Epithelial cell of esophagus (primary cell): ENCODE results near the gene LMBRD1.

ENCODE experiments used
- DNase-seq: peaks from one replicate; pipeline ENCODE4 v3.0.0; 2010; ENCODE audit warnings: low read depth
- H3K4me3 ChIP-seq: 2 replicates; pipeline ENCODE4 v1.5.1; 2011; ENCODE audit warnings: mild to moderate bottlenecking, low read length, control low read depth
- TF ChIP-seq, protein P1 (sequence below): IDR thresholded peaks from 2 replicates; pipeline ENCODE4 v1.5.1; 2011; ENCODE audit warnings: low read depth, mild to moderate bottlenecking, low read length, control low read depth, inconsistent platforms; ENCODE audit not compliant: insufficient read depth; ENCODE audit errors: missing control alignments

LMBRD1 gene

DNA sequence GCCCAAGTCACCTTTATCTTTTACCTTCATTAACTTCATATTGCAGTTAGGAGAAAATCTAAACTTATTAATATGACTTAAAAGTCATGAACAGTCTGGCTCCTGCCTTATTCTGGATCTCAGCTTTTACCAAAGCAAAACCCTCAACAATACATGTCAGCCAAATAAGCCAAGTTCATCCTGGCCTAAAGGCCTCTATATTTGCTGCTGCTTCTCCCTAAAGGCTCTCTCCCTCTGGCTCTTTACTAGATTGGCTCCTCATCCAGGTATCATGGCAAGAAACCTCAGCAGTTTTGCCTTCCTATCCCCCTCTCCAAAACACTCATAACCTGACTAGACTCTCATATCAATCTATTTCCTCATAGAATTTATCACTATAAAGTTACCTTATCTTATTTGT, 11.1 kb downstream of the LMBRD1 start:
- no peak overlapping the region for H3K4me3 ChIP-seq
- TF ChIP-seq, protein P1, sequence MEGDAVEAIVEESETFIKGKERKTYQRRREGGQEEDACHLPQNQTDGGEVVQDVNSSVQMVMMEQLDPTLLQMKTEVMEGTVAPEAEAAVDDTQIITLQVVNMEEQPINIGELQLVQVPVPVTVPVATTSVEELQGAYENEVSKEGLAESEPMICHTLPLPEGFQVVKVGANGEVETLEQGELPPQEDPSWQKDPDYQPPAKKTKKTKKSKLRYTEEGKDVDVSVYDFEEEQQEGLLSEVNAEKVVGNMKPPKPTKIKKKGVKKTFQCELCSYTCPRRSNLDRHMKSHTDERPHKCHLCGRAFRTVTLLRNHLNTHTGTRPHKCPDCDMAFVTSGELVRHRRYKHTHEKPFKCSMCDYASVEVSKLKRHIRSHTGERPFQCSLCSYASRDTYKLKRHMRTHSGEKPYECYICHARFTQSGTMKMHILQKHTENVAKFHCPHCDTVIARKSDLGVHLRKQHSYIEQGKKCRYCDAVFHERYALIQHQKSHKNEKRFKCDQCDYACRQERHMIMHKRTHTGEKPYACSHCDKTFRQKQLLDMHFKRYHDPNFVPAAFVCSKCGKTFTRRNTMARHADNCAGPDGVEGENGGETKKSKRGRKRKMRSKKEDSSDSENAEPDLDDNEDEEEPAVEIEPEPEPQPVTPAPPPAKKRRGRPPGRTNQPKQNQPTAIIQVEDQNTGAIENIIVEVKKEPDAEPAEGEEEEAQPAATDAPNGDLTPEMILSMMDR = no peak
- DNase-seq = no peak

DNA sequence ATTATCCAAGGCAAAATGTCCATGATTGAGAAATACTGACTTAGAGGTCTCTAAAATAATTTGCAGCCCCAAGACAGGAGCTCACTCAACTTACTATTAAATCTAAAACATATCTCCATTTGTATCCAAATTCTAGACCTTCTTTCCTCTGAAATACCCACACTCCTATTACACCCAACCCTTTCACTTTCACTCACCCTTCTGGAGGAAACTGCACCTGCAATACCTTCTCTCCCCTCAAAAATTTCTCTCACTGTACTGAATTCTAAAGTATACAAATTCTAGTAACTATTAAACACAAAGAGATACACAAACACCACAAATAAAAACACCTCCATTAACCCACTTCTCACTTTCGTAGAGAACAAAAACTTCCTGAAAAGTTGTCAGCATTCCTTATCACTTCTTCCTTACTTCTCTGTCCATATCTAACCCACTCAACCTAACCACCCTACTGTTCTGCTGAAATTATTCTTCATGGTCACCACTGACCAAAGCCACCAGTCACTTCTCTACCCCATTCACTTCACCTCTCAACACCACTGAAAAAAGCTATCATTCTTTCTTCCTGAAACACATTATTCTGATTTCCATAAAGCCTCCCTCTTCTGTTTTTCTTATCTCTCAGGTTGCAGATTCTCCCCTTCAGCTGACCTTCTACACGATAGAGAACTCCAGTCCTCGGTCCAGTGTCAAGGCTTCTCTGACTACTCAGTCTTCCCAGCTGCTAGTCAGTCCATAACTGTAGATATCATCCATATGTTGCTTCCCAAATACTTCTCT, 12.0 kb downstream of the LMBRD1 start:
- H3K4me3 ChIP-seq = no peak overlapping the region
- no peak for DNase-seq
- TF ChIP-seq, protein P1 = no peak

DNA sequence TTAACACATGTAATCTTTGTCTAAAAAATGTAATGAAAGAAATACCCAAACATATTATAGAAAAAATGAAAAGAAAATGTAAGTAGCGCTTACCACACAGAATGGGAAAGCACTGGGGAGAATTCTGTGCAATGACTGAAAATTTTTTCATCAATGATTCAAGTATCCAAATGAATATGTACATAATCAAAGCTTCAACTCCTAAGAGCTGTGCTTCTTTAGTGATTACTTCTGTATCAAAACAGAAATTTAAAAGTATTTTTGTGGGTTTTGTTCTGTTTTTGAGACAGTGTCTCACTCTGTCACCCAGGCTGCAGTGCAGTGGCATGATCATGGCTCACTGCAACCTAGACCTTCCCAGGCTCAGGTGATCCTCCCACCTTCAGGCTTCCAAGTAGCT, 13.7 kb downstream of the LMBRD1 start:
- DNase-seq = no peak
- TF ChIP-seq, protein P1 = no peak

DNA sequence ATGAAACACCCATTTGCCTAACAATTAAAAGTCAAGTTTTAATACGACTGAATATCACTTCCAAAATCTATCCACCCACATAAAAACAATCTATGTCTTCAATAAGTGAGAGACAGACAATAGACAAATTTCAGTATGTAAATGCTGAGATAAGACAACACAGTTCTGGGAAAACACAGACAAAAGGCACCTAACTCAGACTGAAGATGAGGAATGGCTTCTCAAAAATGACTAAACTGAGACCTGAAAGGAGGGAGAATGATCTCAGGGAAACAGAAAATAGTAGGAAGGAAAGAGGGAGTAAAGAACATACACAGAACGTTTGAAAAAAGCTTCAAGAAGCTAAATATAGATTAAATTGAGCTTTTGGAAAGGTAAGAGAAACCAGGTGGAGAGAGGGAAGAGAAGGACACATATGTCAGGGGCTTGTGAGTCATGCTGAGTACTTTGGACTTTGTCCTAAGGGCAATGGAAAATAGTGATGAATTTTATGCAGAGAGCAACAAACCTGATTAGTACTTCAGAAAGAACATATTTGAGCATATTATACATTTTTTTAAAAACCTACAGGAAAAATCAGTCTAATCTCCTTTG, 16.1 kb downstream of the LMBRD1 start:
- DNase-seq = peak; percentile 63
- H3K4me3 ChIP-seq = no peak overlapping the region
- TF ChIP-seq, protein P1 = no peak

More for the DNA sequence above, 13.7 kb downstream of the LMBRD1 start:
- H3K4me3 ChIP-seq = no peak overlapping the region

DNA sequence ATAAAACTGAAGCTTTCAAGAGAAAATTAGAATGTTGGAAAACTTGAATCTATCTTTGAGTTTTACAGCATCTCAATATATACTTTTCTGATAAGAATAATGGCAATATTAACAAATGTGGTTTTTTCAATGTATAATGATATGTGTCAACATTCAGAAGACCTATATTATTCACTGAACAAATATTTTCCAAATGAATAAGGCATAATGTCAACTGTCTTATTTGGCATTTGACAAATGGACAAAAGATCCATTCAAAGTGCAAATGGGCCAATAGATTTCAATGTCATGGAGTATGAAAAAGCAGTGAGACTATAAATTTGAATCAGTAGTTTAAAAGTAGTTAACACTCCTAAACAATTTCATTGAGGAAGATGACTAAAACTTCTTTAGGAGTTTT, 20.9 kb downstream of the LMBRD1 start:
- no peak for DNase-seq
- H3K4me3 ChIP-seq = no peak overlapping the region
- TF ChIP-seq, protein P1 = no peak

DNA sequence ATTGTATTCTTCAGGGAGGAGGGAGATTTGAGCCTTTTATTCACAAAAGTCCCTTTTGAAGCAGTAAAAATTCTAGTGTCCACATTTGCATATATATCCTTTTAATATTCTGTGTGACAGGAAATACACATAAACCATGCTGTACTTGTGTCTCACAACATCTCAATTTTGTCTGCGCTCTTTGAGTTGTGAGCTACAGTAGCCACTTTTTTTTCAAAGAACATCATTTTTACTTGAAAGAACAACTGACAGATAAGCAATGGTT, 21.3 kb downstream of the LMBRD1 start:
- no peak for DNase-seq
- TF ChIP-seq, protein P1 = no peak
- H3K4me3 ChIP-seq = no peak overlapping the region
